MCF 10A (cell line): Measurements from ENCODE around the gene BTBD16. TPM values are rescaled to one million over a fixed set of nuclear protein-coding genes. Genes with fewer than 3 reads are reported as not detected.
A peak's percentile ranks its signal among the peaks of the same experiment; 100 is the strongest.

Experiments
- BruUV-seq: library from RNA; stranded (reverse); fragments of 400-500 nt; replicated peaks from 2 replicates; lab custom pipeline; 2021; lab: Mats Ljungman, UMichigan
- CTCF ChIA-PET: fragments of 300-600 bp; sonication (Branson Sonifier 250); formaldehyde crosslinking; extraction: SDS; loops from one replicate; lab custom pipeline; 2021; ENCODE audit warnings: antibody characterized with exemption, inconsistent platforms; lab: Yijun Ruan, JAX
- POLR2A ChIA-PET: fragments of 300-600, 350-650 bp; sonication (Branson Sonifier 250); formaldehyde crosslinking; extraction: SDS; loops from one replicate; lab custom pipeline; 2020; ENCODE audit warnings: antibody characterized with exemption, inconsistent platforms; lab: Yijun Ruan, JAX
- DNase-seq: peaks from one replicate; pipeline ENCODE4 v3.0.0-alpha.2; 2018; ENCODE audit not compliant: unreplicated experiment
- H3K27ac Mint-ChIP-seq: one replicate; pipeline ENCODE4 v1.8.0; 2022; ENCODE audit warnings: mild to moderate bottlenecking, low read depth, mixed read lengths; ENCODE audit not compliant: unreplicated experiment
- H3K27me3 Mint-ChIP-seq: one replicate; pipeline ENCODE4 v1.8.0; 2022; ENCODE audit warnings: mixed read lengths; ENCODE audit not compliant: insufficient read depth, unreplicated experiment
- H3K36me3 Mint-ChIP-seq: one replicate; pipeline ENCODE4 v1.8.0; 2022; ENCODE audit warnings: mild to moderate bottlenecking, moderate library complexity, mixed read lengths; ENCODE audit not compliant: insufficient read depth, unreplicated experiment
- H3K4me1 Mint-ChIP-seq: one replicate; pipeline ENCODE4 v1.8.0; 2022; ENCODE audit warnings: mixed read lengths; ENCODE audit not compliant: insufficient read depth, unreplicated experiment
- H3K4me3 Mint-ChIP-seq: one replicate; pipeline ENCODE4 v1.8.0; 2022; ENCODE audit warnings: mild to moderate bottlenecking, moderate library complexity, mixed read lengths; ENCODE audit not compliant: unreplicated experiment
- H3K9me3 Mint-ChIP-seq: one replicate; pipeline ENCODE4 v1.8.0; 2022; ENCODE audit warnings: mixed read lengths; ENCODE audit not compliant: unreplicated experiment
- CTCF ChIP-seq: fragments of 200-600 bp; IDR thresholded peaks from one replicate; pipeline ENCODE4 v1.8.0; 2022; ENCODE audit warnings: antibody characterized with exemption, mild to moderate bottlenecking; ENCODE audit not compliant: unreplicated experiment
- intact Hi-C: fragments of 100-400 bp; cut with micrococcal nuclease; formaldehyde crosslinking; loops from 2 replicates; pipeline ENCODE4 v1.14.1; 2022
- total RNA-seq: library from RNA; stranded (reverse); gene quantifications from 2 replicates; pipeline ENCODE4 v1.2.3, GENCODE V29; 2022

Gene BTBD16
- total RNA-seq, 1 experiment from 2014 or later: 0.16 TPM

GRCh38 chr10:122277526-122278136 lies 6.5 kb downstream of the BTBD16 start:
- H3K27ac Mint-ChIP-seq: no peak overlapping the region
- intact Hi-C loops: no loop called here

GRCh38 chr10:122279725-122280141 lies 8.6 kb downstream of the BTBD16 start:
- BruUV-seq: no TSS peak
- Mint-ChIP-seq H3K4me1 (peaks cover 14% of the 10 kb centered on the region), H3K9me3 (no peaks in the 10 kb centered on the region), H3K27me3 (no peaks in the 10 kb centered on the region), H3K4me3 (no peak overlapping the region), H3K27ac (no peak overlapping the region), H3K36me3 (peaks cover 49% of the 10 kb centered on the region)
- ChIA-PET POLR2A (interaction anchor here (0.7 to 0.9 kb wide), 2 partner anchors 13 to 485 kb away, joined by 3 read pairs; no protein-coding TSS in a partner anchor), CTCF (interaction anchor here (0.6 to 3.1 kb wide), 7 partner anchors 9 to 700 kb away, joined by 3 to 24 read pairs (median 4); partner anchors contain the start of genes BTBD16 and PSTK)
- peak; percentile 66 for TF ChIP-seq CTCF
- peak; percentile 71 for DNase-seq
- intact Hi-C loops: loop anchor here (1.0 kb wide), 1 partner anchor 424 kb away; no protein-coding TSS in a partner anchor

More at GRCh38 chr10:122277526-122278136, 6.5 kb downstream of the BTBD16 start:
- peaks cover 14% of the 10 kb centered on the region for H3K4me1 Mint-ChIP-seq
- BruUV-seq: no TSS peak
- no peaks in the 10 kb centered on the region for H3K9me3 Mint-ChIP-seq
- no peak for DNase-seq
- peaks cover 49% of the 10 kb centered on the region for H3K36me3 Mint-ChIP-seq
- ChIA-PET POLR2A (interaction anchor here (0.8 kb wide), 1 partner anchor 14 kb away, joined by 3 read pairs; no protein-coding TSS in a partner anchor), CTCF (interaction anchor here (1.1 to 1.8 kb wide), 4 partner anchors 10 to 138 kb away, joined by 3 to 4 read pairs (median 3); no protein-coding TSS in a partner anchor)
- no peaks in the 10 kb centered on the region for H3K27me3 Mint-ChIP-seq
- TF ChIP-seq CTCF: no peak
- no peak overlapping the region for H3K4me3 Mint-ChIP-seq

GRCh38 chr10:122280156-122280555 lies 9.1 kb downstream of the BTBD16 start:
- intact Hi-C loops: no loop called here
- ChIA-PET CTCF (interaction anchor here (0.6 to 3.1 kb wide), 9 partner anchors 9 to 700 kb away, joined by 3 to 24 read pairs (median 3); partner anchors contain the start of genes BTBD16 and PSTK), POLR2A (interaction anchor here (0.7 kb wide), 1 partner anchor 484 kb away, joined by 3 read pairs; no protein-coding TSS in a partner anchor)
- Mint-ChIP-seq H3K27me3 (no peaks in the 10 kb centered on the region), H3K4me3 (no peak overlapping the region), H3K36me3 (peaks cover 46% of the 10 kb centered on the region), H3K9me3 (no peaks in the 10 kb centered on the region), H3K4me1 (peaks cover 14% of the 10 kb centered on the region), H3K27ac (no peak overlapping the region)
- no TSS peak for BruUV-seq
- DNase-seq: no peak
- no peak for TF ChIP-seq CTCF

GRCh38 chr10:122281018-122281626 lies 10.0 kb downstream of the BTBD16 start:
- DNase-seq: no peak
- no peaks in the 10 kb centered on the region for H3K9me3 Mint-ChIP-seq
- no peak for TF ChIP-seq CTCF
- no peak overlapping the region for H3K27ac Mint-ChIP-seq
- peaks cover 14% of the 10 kb centered on the region for H3K4me1 Mint-ChIP-seq
- no peaks in the 10 kb centered on the region for H3K27me3 Mint-ChIP-seq
- ChIA-PET POLR2A (no interaction called here), CTCF (interaction anchor here (0.6 to 3.1 kb wide), 4 partner anchors 10 to 437 kb away, joined by 3 to 24 read pairs (median 4); partner anchors contain the start of gene BTBD16)
- intact Hi-C loops: no loop called here
- no peak overlapping the region for H3K4me3 Mint-ChIP-seq
- H3K36me3 Mint-ChIP-seq: peaks cover 36% of the 10 kb centered on the region
- BruUV-seq: no TSS peak
